Right lobe of liver (tissue), 4 donors: ENCODE data around the gene MAPK4.

Experiments
- POLR2A ChIP-seq: fragments of 450-650 bp; IDR thresholded peaks from one replicate; pipeline ENCODE4 v1.6.1; 2017; ENCODE audit warnings: antibody characterized with exemption, mild to moderate bottlenecking
- TF ChIP-seq, protein P1 (sequence below), 4 donors: fragments of 200-600 bp in 3 of 4; fragments of 450-650 bp in 1 of 4; IDR thresholded peaks; one replicate each; pipeline versions ENCODE4 v1.5.1 to v1.8.0; 2016 to 2022; ENCODE audit warnings: antibody characterized with exemption in 4 of 4, mild to moderate bottlenecking in 2 of 4
- donor health status: DM: no; HTN: no; CAD: no.
- donor health status: DM: no; HTN: no; CAD: no.
- donor health status: DM: no; HTN: yes; CAD: no.

DNA sequence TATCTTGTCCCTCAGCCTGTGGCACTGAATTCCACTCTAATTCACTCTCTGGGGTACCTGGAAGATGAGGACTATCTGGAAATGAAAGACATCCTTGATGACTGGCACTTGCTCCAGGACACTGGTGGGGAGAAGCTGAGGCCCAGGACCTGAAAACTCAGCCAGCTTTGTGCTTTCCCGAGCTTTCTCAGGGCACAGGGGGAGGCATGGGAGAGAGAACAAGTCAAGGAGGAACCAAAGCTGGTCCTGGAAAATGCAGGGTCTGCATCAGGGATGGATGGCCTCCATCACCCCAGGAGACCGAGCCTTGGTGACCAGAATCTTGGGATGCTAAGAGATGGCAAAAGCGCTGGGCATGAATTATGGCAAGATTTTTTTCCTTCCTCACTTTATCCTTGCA, 65.1 kb downstream of the MAPK4 start:
- no peak for TF ChIP-seq POLR2A
- TF ChIP-seq, protein P1, sequence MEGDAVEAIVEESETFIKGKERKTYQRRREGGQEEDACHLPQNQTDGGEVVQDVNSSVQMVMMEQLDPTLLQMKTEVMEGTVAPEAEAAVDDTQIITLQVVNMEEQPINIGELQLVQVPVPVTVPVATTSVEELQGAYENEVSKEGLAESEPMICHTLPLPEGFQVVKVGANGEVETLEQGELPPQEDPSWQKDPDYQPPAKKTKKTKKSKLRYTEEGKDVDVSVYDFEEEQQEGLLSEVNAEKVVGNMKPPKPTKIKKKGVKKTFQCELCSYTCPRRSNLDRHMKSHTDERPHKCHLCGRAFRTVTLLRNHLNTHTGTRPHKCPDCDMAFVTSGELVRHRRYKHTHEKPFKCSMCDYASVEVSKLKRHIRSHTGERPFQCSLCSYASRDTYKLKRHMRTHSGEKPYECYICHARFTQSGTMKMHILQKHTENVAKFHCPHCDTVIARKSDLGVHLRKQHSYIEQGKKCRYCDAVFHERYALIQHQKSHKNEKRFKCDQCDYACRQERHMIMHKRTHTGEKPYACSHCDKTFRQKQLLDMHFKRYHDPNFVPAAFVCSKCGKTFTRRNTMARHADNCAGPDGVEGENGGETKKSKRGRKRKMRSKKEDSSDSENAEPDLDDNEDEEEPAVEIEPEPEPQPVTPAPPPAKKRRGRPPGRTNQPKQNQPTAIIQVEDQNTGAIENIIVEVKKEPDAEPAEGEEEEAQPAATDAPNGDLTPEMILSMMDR (IDR thresholded peaks at IDR 0.05): no peak
